ENCODE results near the gene NALCN. TPM values are rescaled to one million over a fixed set of nuclear protein-coding genes. Genes with fewer than 3 reads are reported as not detected.

The NALCN gene
- total and polyA plus RNA-seq, 2 experiments from 2014 or later = 0.50 to 0.87 TPM

GRCh38 chr13:101289764-101290163 is 126.5 kb downstream of the NALCN start:
- Histone ChIP-seq H3F3A (replicated peaks; ENCODE audit: low read depth) (no peaks in the 10 kb centered on the region), H3K36me3 (ENCODE audit: insufficient read depth) (no peaks in the 10 kb centered on the region), H3K27me3 (ENCODE audit: insufficient read depth) (no peaks in the 10 kb centered on the region), H3K79me2 (replicated peaks; ENCODE audit: insufficient read depth) (no peaks in the 10 kb centered on the region), H3K4me2 (no peak overlapping the region), H3K9me2 (ENCODE audit: insufficient read depth) (no peaks in the 10 kb centered on the region), H3K4me3 (no peak overlapping the region), H2AFZ (no peak overlapping the region), H3K27ac (ENCODE audit: low read depth) (no peak overlapping the region), H4K20me1 (replicated peaks; ENCODE audit: insufficient read depth) (no peaks in the 10 kb centered on the region), H3K4me1 (ENCODE audit: insufficient read depth) (no peaks in the 10 kb centered on the region)
- Mint-ChIP-seq H3K36me3 (ENCODE audit: low read depth) (no peaks in the 10 kb centered on the region), H3K9me3 (no peaks in the 10 kb centered on the region), H3K27me3 (ENCODE audit: insufficient read depth, low read depth, poor library complexity) (no peaks in the 10 kb centered on the region), H3K4me1 (0 out of 3 replicates have a peak, but pooled peaks cover 4% of the 10 kb centered on the region), H3K4me3 (no peak overlapping the region), H3K27ac (no peak overlapping the region)
- peak; percentile 82 for ATAC-seq
- peak; percentile 89 for DNase-seq (ENCODE audit: low spot score)
- TF ChIP-seq POLR2AphosphoS5 (IDR thresholded peaks at IDR 0.05; ENCODE audit: low read depth) = no peak

- no peaks in the 10 kb centered on the region for H3K27me3 ChIP-seq (ENCODE audit: insufficient read depth)
- no peaks in the 10 kb centered on the region for H3K79me2 ChIP-seq (replicated peaks; ENCODE audit: insufficient read depth)
- H3K36me3 ChIP-seq (ENCODE audit: insufficient read depth) = no peaks in the 10 kb centered on the region
- Mint-ChIP-seq H3K4me1 (0 out of 3 replicates have a peak, but pooled peaks cover 4% of the 10 kb centered on the region), H3K4me3 (no peak overlapping the region), H3K36me3 (ENCODE audit: low read depth) (no peaks in the 10 kb centered on the region), H3K27me3 (ENCODE audit: insufficient read depth, low read depth, poor library complexity) (no peaks in the 10 kb centered on the region), H3K27ac (no peak overlapping the region), H3K9me3 (no peaks in the 10 kb centered on the region; the same call in 2 of the 3 replicates)
- no peak overlapping the region for H2AFZ ChIP-seq
- H4K20me1 ChIP-seq (replicated peaks; ENCODE audit: insufficient read depth) = no peaks in the 10 kb centered on the region
- H3K9me2 ChIP-seq (ENCODE audit: insufficient read depth) = no peaks in the 10 kb centered on the region
- H3F3A ChIP-seq (replicated peaks; ENCODE audit: low read depth) = no peaks in the 10 kb centered on the region
- no peak for DNase-seq (ENCODE audit: low spot score)
- no peaks in the 10 kb centered on the region for H3K4me1 ChIP-seq (ENCODE audit: insufficient read depth)
- no peak overlapping the region for H3K27ac ChIP-seq (ENCODE audit: low read depth)
- H3K4me2 ChIP-seq = no peak overlapping the region
- TF ChIP-seq ZNF462 (CRISPR knock-in tag; IDR thresholded peaks at IDR 0.05) = no peak
- TF ChIP-seq NANOG (IDR thresholded peaks at IDR 0.05; ENCODE audit: borderline replicate concordance) = no peak
- no peak for TF ChIP-seq ZNF331 (CRISPR knock-in tag; IDR thresholded peaks at IDR 0.05; ENCODE audit: low read depth)
- no peak for TF ChIP-seq JUNB (IDR thresholded peaks at IDR 0.05; ENCODE audit: unreplicated experiment)
- TF ChIP-seq EZH2phosphoT487 (IDR thresholded peaks at IDR 0.05; ENCODE audit: unreplicated experiment) = no peak
- ATAC-seq = no peak
- no peak overlapping the region for H3K4me3 ChIP-seq
Measured at GRCh38 chr13:101283782-101284181, 132.5 kb downstream of the NALCN start.
